NCI-H187 treated with DMSO at 0.1 percent for 48 hours (cell line): ENCODE measurements around the gene DIAPH1.

Experiments used
- DNase-seq: peaks from one replicate; lab custom pipeline; 2025; lab: John Stamatoyannopoulos, UW

DIAPH1 gene

DNA sequence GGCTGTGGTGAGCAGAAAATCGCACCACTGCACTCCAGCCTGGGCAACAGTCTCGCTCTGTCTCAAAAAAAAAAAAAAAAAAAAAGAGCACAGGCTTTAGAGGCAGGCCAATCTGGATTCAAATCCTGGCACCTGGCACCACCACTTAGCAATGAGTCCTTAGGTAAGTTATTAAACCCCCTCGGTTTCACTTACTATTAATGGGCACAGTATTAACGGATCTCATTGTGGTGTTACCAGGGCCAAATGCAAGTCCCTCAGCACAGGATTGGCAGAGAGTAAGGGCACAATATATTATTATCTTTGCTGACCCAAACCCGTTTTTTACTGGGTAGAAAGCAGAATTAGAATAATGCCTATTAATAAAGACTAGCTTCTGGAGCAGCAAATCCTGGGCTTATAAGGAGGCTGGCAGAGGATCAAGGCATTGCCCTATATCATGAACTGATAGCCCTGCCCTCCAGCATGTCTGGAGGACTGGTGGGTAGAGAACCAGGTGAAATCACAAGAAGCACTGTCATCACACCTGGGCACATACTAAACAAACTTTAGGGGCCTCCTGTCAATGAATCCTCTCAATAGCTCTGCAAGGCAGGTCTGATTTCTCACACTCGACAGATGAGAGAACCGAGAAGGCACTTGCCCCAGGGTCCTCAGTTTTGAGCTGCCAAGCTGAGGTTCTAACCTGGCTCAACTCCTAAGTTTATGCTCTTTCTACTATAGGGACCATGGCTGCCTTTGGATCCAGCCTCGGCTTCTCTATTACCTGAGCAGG lies 112.2 kb downstream of the DIAPH1 start:
- DNase-seq, result no peak

- DNase-seq, result no peak
Observed at GRCh38 chr5:141504216-141504615, 114.6 kb downstream of the DIAPH1 start.

DNA sequence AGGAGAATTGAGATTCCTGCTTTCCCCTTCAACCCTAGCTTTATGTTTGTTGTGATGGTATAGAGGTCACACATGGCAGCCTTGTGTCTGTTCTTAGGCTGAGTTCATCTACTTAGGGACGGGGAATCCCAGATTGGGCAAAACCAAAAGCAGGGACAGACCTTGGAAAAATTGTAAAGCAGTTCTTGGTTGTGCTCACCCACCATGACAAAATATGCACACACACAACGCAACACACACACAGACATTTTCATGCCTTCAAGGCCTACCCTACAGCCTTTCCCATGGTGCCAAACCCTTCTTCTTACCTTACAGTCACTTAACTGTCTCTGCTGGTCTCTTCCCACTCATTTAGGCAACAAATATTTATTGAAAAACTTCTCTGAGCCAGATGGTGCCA lies 115.1 kb downstream of the DIAPH1 start:
- no peak for DNase-seq

DNA sequence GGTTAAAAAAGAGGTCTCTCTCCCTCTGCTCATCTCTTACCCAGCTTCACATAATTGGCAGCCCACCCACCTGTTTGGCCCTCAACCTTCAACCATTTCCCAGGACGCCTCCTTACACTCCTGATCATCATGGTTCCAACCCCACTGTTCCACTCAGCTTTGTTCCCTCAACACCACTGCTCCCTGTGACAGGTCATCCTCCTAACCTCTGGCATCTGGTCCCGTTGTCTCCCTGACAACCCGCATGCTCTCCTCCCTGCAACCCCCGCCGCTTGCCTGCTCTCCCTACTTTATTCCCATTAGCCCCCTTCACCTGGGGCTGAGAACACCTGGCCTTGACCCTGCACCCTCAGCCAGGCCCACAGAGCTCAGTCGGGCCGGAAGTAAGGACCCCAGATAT lies 117.0 kb downstream of the DIAPH1 start:
- DNase-seq, result no peak

GRCh38 chr5:141496038-141496437 lies 122.8 kb downstream of the DIAPH1 start:
- no peak for DNase-seq

DNA sequence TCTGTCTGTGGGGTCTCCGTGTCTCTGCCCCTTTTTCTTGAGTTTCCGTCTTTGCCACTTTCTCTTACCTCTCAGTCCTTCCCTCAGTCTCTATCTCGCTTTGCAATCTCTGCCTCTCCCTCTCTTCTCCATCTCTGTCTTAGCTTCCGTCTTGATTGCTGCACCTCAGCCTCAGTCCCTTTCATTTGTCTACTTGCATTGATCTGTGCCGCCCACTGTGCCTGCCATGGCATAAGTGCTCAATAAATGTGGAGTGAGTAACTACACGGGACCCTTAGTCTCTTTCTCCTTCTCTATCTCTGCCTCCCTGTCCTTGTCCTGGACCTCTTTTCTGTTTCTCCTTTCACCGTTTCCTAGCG lies 123.4 kb downstream of the DIAPH1 start:
- DNase-seq, result no peak

DNA sequence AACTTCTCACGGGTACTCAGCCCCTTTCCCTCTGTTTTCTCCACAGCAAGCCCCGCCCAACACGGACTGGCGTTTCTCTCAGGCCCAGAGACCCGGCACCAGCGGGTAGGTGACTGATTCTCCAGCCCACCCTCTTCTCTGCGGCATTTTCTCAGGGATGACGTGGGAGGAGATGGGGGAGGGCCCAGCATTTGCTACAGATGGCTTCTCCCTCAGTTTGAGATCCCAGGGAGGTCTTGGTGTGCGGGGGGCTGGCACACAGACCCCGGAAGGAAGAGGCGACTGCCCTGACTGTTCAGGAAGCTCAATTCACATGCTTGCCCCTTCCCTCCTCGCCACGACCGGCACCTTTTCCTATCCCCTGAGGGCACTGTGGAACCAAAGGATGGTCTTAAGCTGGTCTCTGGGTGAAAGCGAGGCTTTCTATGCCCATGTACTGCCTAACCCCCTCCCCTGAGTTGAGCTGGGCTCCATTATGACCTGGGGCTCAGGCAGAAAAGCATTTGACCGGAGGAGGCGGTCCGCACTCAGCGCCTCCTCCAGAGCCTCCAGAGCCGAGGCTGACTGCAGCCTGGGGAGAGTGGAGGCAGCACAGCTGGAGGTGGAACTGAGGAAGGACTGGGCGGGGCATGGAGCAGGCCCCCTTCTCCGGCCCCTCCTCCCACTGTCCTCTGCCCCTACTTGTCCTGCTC lies 123.9 kb downstream of the DIAPH1 start:
- DNase-seq, result no peak

GRCh38 chr5:141493500-141494422 lies 125.0 kb downstream of the DIAPH1 start:
- no peak for DNase-seq

DNA sequence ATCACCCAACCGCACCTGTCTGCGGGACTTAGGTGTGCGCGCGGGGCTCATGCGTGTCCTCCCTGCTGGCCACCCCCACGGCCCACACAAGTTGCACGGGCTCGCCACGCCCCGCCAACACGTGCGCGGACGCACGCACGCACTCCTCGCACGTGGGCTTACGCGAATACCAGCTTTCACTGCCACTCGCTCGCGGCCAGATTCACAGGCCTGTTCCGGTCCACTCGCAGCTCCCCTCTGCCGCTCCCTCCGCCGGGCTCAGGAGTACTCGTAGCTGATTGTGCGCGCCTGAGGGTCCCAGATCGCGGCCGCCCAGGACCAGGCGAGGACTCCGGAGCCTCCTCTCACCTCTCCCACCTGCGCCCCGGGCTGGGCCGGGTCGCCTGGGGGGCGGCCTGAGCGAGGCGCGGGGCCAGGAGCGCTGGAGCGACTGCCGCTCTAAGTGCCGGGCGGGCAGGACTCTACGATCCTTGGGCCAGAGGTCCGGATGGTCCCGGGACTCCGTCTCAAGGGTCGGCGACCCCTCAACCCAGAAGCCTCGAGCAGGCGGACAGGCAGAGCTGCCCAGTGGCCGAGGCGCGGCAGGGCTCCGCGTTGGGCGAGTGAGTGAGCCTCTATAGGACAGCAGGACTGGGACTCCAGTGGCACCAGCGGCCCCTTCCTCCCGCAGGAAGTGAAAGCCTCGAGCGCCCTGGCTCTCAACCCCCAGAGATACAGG lies 126.5 kb downstream of the DIAPH1 start:
- no peak for DNase-seq

DNA sequence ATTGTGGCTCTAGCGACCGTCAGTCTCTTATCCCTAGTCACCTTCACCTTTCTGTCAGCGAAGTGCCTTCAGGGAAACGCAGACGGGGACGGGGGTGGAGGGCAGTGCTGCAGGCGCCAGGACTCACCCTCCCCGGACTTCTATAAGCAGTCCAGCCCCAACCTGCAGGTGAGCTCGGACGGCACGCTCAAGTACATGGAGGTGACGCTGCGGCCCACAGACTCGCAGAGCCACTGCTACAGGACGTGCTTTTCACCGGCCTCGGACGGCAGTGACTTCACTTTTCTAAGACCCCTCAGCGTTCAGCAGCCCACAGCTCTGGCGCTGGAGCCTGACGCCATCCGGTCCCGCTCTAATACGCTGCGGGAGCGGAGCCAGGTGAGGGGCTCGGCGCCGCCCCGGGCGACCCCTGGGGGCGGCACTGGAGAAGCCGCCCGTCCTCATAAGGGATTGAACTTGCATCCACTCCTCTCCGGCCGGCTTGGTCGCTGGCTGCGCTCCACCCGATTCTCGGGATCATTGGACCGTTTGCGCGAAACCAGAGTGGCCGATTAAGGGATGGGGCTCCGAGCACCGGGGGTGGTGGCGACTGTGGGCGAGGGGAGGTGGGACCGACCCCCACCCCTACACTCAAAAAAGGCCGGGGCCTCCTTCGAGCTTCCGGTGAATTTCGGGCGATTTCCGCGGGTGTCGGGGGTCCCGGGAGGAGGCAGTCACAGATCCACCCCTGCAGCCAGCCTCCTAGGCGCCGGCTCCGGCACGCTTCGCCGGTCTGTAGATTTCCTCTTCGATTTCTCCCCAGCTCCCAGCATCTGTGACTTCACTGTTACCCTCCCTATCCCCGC lies 127.3 kb downstream of the DIAPH1 start:
- DNase-seq, result no peak

GRCh38 chr5:141490771-141491170 lies 128.0 kb downstream of the DIAPH1 start:
- DNase-seq, result no peak

GRCh38 chr5:141490271-141490670 lies 128.5 kb downstream of the DIAPH1 start:
- no peak for DNase-seq

- DNase-seq, result no peak
Observed at GRCh38 chr5:141489841-141490240, 129.0 kb downstream of the DIAPH1 start.

- no peak for DNase-seq
Observed at GRCh38 chr5:141488591-141489561, 129.9 kb downstream of the DIAPH1 start, which contains the start of gene PCDHGC5. Gene PCDHGC5 (plus strand): TSS chr5:141489081. CDS start chr5:141489241, 160 bp downstream.

DNA sequence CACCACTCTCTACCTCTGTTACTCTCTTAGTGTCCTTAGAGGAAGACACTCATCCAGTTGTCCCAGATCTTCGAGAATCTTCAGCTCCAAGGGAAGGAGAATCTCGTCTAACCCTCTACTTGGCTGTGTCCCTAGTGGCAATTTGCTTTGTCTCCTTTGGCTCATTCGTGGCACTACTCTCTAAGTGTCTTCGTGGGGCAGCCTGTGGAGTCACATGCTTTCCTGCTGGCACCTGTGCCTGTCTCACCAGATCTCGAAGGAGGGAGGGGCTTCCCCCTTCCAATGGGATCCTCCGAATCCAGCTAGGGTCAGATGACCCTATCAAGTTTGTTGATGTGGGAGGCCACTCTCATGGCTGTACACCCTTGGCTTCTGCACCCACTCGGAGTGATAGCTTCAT lies 131.7 kb downstream of the DIAPH1 start:
- DNase-seq, result no peak

DNA sequence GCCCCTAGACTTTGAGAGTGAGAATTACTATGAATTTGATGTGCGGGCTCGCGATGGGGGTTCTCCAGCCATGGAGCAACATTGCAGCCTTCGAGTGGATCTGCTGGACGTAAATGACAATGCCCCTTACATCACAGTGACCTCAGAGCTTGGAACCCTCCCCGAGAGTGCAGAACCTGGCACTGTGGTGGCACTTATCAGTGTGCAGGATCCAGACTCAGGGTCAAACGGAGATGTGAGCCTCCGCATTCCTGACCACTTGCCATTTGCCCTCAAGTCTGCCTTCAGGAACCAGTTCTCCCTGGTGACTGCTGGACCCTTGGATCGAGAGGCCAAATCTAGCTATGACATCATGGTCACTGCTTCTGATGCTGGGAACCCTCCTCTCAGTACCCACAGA lies 132.7 kb downstream of the DIAPH1 start:
- no peak for DNase-seq

DNA sequence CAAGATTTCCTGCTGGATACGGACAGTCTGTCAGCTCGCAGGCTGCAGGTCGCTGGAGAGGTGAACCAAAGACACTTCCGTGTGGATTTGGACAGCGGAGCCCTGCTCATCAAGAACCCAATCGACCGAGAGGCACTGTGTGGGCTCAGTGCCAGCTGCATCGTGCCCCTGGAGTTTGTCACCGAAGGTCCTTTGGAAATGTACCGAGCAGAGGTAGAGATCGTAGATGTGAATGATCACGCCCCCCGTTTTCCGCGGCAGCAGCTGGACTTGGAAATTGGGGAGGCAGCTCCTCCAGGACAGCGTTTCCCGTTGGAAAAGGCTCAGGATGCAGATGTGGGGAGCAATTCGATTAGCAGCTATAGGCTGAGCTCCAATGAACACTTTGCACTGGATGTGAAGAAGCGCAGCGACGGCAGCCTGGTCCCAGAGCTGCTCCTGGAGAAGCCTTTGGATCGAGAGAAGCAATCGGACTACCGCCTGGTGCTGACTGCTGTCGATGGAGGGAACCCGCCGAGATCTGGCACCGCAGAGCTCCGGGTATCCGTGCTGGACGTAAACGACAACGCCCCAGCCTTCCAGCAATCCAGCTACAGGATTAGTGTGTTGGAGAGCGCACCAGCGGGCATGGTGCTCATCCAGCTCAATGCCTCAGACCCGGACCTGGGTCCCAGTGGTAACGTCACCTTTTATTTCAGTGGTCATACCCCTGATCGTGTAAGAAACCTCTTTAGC lies 133.3 kb downstream of the DIAPH1 start:
- DNase-seq, result no peak

DNA sequence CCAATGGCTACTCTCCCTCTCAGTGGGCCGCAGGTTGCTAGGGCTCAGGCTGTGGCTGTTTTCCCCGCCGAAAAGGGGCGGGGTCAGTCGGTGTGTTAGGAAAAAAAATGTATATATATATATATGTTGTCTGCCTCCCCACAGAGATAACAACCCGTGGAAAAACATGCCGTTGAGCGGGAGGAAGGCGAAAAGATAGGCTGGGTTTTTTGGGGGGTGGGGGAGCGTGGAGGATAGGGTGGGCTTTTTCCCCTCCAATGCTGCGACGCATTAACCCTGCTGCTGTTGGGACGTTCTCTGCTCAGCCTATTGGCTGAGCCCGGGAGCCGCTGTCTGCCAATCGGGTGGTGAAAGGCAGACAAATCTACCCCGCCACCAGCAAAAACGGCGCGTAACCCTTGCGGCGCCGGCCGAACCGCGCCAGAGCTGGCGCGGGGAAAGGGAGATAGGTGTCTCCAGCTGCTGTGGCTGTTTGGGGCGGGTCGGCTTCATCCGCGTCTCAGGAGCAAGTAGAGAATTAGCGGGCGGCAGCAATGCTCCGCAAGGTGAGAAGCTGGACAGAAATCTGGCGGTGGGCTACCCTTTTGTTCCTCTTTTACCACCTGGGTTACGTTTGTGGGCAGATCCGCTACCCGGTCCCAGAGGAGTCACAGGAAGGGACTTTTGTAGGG lies 134.0 kb downstream of the DIAPH1 start, which contains the start of gene PCDHGC4:
PCDHGC4 (plus strand) TSS at position 390 of the 671 bp plus-strand sequence; CDS start at position 534, 144 bp downstream.
- DNase-seq, result no peak
